ENCODE results near the gene CES4A. TPM values are rescaled to one million over a fixed set of nuclear protein-coding genes. Genes with fewer than 3 reads are reported as not detected.

CES4A gene
- total and polyA plus RNA-seq, 9 of the 15 experiments (the other 6 are each of a cell fraction or from before 2014, with no cell fraction given) = 0.09 to 0.13 (median 0.11) TPM; not detected in 6

DNA sequence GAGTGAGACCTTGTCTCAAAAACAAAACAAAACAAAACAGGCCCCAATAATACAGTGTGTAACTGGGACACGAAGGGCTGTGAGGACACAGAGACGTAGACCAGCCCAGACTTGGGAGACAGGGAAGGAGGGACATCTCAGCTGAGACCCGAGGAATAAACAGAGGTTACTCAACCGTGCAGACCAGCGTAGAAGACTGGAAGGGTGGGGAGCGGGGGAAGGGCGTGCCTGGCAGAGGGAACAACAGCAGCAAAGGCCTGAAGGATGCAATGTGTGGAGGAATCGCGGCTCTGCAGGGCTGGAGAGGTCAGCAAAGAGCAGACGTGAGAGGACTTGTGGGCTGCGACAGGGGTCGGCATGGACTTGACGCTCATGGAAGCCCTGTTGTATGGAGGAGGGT, 11.6 kb upstream of the CES4A start (continued):
- TF ChIP-seq, protein P1, sequence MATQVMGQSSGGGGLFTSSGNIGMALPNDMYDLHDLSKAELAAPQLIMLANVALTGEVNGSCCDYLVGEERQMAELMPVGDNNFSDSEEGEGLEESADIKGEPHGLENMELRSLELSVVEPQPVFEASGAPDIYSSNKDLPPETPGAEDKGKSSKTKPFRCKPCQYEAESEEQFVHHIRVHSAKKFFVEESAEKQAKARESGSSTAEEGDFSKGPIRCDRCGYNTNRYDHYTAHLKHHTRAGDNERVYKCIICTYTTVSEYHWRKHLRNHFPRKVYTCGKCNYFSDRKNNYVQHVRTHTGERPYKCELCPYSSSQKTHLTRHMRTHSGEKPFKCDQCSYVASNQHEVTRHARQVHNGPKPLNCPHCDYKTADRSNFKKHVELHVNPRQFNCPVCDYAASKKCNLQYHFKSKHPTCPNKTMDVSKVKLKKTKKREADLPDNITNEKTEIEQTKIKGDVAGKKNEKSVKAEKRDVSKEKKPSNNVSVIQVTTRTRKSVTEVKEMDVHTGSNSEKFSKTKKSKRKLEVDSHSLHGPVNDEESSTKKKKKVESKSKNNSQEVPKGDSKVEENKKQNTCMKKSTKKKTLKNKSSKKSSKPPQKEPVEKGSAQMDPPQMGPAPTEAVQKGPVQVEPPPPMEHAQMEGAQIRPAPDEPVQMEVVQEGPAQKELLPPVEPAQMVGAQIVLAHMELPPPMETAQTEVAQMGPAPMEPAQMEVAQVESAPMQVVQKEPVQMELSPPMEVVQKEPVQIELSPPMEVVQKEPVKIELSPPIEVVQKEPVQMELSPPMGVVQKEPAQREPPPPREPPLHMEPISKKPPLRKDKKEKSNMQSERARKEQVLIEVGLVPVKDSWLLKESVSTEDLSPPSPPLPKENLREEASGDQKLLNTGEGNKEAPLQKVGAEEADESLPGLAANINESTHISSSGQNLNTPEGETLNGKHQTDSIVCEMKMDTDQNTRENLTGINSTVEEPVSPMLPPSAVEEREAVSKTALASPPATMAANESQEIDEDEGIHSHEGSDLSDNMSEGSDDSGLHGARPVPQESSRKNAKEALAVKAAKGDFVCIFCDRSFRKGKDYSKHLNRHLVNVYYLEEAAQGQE (IDR thresholded peaks at IDR 0.05; ENCODE audit: borderline replicate concordance) = no peak
- TF ChIP-seq, protein P1 (CRISPR knock-in tag; IDR thresholded peaks at IDR 0.05; ENCODE audit: low read depth) = no peak

Measured in K562 (cell line).